ENCODE data around the gene DPEP2.

- TF ChIP-seq POLR2AphosphoS5 (IDR thresholded peaks at IDR 0.05; ENCODE audit: low read depth, low read length) (no peak), TAF1 (IDR thresholded peaks at IDR 0.05; ENCODE audit: borderline replicate concordance, insufficient read depth, low read length) (no peak), REST (IDR thresholded peaks at IDR 0.05; ENCODE audit: insufficient read depth in 1 of 2, low read depth in 2 of 2, low read length in 2 of 2) (no peak), SIN3A (IDR thresholded peaks at IDR 0.05; ENCODE audit: borderline replicate concordance, insufficient read depth, low read length) (no peak)
These were observed 56.0 kb downstream of the DPEP2 start for GRCh38 chr16:67943256-67943618.

Measured in PFSK-1 (cell line).